Activated CD4-positive, alpha-beta T cell treated with anti-CD3 and anti-CD28 coated beads, Interleukin-2, amount 50 U/mL, for 1 hour (primary cell): Measurements from ENCODE around the gene ACTR6.
"Not testable (repeated sequence)": the region's sequence is repeated elsewhere in the genome, so short reads cannot be mapped to it uniquely, and the experiment has no call there.

Experiments
- DNase-seq: peaks from one replicate; pipeline ENCODE4 v3.0.0-alpha.2; 2020

Gene ACTR6

GRCh38 chr12:100222173-100222572, 21.6 kb downstream of the ACTR6 start:
- DNase-seq: not testable (repeated sequence)

DNA sequence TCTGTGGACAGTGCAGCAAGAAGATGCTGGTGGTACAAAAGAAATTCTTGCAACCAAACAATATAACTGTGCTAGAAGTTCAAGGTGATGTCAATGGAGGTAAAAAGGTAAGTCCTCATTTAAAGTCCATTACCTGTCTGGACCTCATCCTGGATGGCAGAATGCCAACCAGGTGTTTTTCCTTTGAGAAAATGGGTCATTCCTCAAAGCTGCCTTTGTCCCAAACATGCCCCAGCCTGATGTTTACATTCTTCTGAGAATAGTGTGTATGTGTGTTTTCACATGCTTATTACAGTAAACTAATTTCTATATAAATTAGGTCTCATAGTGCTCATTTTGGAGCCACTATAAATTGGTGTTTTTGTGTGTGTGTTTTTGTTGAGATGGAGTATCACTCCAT, 24.9 kb downstream of the ACTR6 start:
- no peak for DNase-seq

- no peak for DNase-seq
Measured at GRCh38 chr12:100229036-100229635, 28.5 kb downstream of the ACTR6 start.

GRCh38 chr12:100229876-100230275, 29.3 kb downstream of the ACTR6 start:
- no peak for DNase-seq

- not testable (repeated sequence) for DNase-seq
Measured at GRCh38 chr12:100231873-100232272, 31.3 kb downstream of the ACTR6 start.

DNA sequence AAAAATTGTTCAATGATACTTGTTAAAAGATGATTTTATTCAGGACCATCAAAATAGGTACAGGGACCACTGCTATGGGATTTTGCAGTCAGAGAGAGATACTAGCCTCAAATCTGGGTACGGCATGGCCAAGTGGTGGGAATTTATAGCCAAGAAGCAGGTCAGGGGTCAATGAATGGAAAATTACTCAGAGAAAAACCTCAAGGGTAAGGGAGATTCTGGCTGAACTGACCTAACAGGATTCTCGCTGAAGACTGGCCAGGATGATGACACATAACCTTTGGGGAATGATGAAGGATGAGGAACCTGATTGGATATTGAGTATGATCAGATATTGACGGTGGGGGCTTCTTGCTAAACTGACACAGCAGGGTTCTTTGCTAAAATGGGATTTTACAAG, 33.6 kb downstream of the ACTR6 start:
- DNase-seq: no peak

GRCh38 chr12:100234591-100235304, 34.1 kb downstream of the ACTR6 start:
- DNase-seq: no peak

DNA sequence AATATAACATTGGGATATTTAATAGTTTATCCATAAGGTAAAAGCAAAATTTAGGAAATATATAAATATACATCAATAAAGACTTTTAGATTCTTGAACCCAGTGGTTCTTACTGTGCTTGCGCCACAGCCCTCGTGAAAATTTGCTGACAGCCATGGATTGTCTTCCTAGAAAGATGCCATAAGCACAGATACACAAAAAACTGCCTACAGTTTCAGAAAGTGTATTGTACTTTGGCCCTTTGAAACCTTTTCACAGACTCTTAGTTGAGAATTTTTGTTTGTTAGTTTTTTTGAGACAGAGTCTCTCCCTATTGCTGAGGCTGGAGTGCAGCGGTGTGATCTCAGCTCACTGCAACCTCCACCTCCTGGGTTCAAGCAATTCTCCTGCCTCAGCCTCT, 38.2 kb downstream of the ACTR6 start:
- DNase-seq: no peak

DNA sequence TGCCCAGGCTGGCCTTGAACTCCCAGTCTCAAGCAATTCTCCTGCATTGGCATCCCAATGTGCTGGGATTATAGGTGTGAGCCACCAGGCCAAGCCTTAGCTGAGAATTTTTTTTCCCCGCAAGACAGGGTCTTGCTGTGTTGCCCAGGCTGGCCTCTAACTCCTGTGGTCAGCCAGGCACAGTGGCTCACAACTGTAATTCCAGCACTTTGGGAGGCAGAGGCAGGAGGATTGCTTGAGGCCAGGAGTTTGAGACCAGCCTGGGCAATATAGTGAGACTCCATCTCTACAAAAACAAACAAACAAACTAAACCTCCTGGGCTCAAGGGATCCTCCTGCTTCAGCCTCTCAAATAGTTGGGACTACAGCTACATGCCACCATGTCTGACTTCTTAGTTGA, 39.0 kb downstream of the ACTR6 start:
- no peak for DNase-seq

- no peak for DNase-seq
Measured at GRCh38 chr12:100243137-100243536, 42.5 kb downstream of the ACTR6 start.

DNA sequence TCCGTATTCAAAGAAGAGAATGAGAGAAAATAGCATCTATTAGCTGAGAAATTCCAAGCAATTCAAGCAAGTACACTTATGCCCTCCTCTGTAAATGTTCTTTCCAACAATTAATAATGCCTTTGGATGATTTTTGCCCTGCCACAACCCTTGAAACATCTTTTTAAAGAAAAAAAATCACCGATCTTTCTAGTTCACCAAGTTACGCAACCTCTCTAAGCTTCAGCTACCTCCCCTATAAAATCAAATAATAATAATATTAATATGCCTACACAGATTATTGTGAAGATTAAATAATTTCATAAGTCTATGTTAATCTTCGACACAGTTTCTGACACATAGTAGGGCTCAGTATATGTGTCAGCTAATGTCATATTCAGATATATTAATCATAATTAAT, 47.1 kb downstream of the ACTR6 start:
- no peak for DNase-seq

GRCh38 chr12:100248886-100249285, 48.3 kb downstream of the ACTR6 start:
- DNase-seq: no peak

- no peak for DNase-seq
Measured at GRCh38 chr12:100249941-100250340, 49.3 kb downstream of the ACTR6 start.

DNA sequence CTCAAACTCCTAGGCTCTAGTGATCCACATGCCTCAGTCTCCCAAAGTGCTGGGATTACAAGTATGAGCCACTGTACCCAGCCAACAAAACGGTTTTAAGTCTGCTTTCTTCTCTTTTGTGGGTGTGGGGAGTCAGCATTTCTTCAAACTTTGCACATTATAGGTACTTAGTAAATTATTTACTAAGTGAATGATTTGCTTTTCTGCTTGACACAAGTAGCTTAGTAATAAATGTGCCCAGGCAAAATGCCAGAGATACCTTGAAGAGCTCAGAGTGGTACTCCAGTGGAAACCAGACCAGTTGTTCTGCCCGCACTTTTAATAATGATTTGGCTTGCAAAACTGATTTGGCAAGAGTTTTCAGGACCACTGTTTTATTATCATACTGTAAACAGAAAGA, 51.3 kb downstream of the ACTR6 start:
- no peak for DNase-seq

DNA sequence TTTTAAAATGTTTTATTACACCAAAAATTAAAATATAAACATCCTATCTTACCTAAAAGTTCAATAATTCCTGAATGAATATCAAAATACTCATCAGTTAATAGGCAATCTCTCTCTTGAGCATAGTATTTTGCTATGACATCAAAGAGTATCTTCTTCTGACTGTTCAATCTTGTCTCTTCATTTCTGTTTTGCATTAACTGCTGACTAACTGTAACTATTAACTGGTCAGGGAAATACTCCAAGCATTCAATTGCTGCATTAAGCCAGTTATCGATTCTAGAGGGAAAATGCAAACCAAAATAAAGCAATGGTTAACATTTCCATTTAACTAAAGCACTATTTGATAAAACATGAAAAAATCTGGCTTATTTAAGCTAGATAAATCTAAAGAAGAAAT, 52.8 kb downstream of the ACTR6 start:
- no peak for DNase-seq

GRCh38 chr12:100254876-100255275, 54.3 kb downstream of the ACTR6 start:
- DNase-seq: no peak

DNA sequence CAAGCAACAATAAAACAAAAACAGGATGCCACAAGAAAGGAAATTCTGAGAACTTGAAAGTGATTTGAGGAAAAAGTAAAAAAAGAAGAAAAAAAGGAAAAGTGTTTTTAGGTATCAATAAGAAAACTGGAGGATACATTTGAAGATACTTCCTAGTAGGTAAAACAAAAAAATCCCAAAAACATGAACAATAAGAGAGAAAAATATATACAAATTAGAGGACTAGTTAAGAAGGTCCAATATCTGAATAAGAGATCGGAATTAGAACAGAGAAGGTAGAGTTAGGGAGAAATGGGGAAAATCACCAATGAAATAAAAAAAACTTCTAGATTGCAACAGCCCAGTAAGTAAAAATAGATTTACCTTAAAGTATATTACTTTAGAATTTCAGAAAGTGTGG, 57.5 kb downstream of the ACTR6 start:
- no peak for DNase-seq

GRCh38 chr12:100263131-100263530, 62.5 kb downstream of the ACTR6 start:
- no peak for DNase-seq

- DNase-seq: not testable (repeated sequence)
Measured at GRCh38 chr12:100265107-100265506, 64.5 kb downstream of the ACTR6 start.

GRCh38 chr12:100265732-100266584, 65.3 kb downstream of the ACTR6 start:
- DNase-seq: no peak

DNA sequence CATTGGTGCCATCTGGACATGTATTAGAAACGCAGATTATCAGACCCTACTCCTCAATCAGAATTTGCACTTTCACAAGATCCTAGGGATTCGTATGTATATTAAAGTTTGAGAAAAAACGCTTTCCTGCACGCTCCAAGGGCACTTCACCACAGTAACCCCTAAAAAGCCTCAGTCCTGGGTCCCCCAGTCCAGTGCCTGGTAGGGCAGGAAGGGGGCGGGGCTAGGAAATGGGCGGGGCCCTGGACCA, 65.9 kb downstream of the ACTR6 start:
- peak; percentile 90 for DNase-seq

DNA sequence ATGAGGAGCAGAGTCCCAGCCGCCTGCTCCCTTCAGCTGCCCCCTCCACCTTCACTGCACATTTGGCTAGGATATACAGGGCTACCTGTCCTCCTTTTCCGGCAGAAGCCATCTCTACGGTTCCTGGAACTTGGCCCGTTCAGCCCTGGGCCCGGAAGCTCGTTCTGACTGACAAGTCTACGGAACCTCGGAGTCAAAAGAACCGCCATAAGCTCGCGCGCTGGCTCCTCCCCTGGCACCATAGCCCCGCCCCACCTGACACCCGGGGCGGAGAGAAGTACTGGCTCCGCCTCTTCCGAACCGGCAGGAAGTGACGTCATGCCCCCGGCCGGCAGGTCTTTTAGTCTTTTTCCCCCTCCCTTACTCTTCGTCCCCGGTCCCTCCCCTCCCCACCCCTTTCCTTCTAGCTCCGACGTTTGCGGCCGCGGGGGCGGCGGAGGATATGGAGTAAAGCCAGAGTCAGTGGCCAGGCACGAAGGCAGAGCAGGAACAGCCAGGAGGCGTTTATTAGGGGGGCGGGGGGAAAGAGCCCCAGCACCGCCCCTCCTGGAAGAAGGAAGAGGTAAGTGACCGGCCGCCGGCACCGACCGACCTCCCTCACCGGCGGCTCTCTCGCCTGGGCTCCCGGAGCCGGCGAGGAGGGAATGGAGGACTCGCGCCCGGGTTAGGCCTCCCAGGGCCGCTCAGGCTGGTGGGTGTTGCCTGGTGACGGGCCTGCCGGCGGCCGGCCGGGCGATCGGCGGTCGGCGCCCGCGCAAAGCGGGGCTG, 66.4 kb downstream of the ACTR6 start, which contains the start of the genes DEPDC4 and SCYL2:
TSS of gene DEPDC4 (minus strand) at position 245 of the 768 bp plus-strand sequence. CDS start at position 242, 3 bp downstream.
TSS of gene SCYL2 (plus strand) at position 343 of the 768 bp plus-strand sequence. CDS start 15,794 bp downstream, outside the sequence.
- DNase-seq: peak; percentile 93
